Heart left ventricle (tissue), 16 donors: ENCODE results near the gene CNTN4. TPM values are rescaled to one million over a fixed set of nuclear protein-coding genes. Genes with fewer than 3 reads are reported as not detected.
A peak's percentile ranks its signal among the peaks of the same experiment; 100 is the strongest.
"Not testable (repeated sequence)": the region's sequence is repeated elsewhere in the genome, so short reads cannot be mapped to it uniquely, and the experiment has no call there.

ENCODE experiments used
- ATAC-seq, 4 donors: fragments of 200-7000 bp; cut with Tn5 transposase; one replicate each; pipeline ENCODE4 v1.9.1; 2020 to 2022; ENCODE audit warnings: moderate library complexity in 4 of 4, mild to moderate bottlenecking in 3 of 4, moderate number of reproducible peaks in 1 of 4
- DNase-seq, 5 donors: peaks; one replicate each; pipeline ENCODE4 v3.0.0-alpha.2; 2020
- H3K27ac ChIP-seq, 12 donors: fragments of 200-600 bp; sonication (generic) in 4 of 12; one replicate each; pipeline versions ENCODE4 v1.5.0 to v1.8.0; 2016 to 2022; ENCODE audit warnings: mild to moderate bottlenecking in 2 of 12
- H3K27me3 ChIP-seq, 9 donors: fragments of 200-600 bp; sonication (generic) in 2 of 9; one replicate each; pipeline versions ENCODE4 v1.5.1 to v1.8.0; 2016 to 2022; ENCODE audit warnings: mild to moderate bottlenecking in 3 of 9
- H3K36me3 ChIP-seq, 9 donors: fragments of 200-600 bp; sonication (generic) in 2 of 9; one replicate each; pipeline versions ENCODE4 v1.5.0 to v1.8.0; 2018 to 2022; ENCODE audit warnings: mild to moderate bottlenecking in 2 of 9
- H3K4me1 ChIP-seq, 12 donors: fragments of 200-600 bp; sonication (generic) in 4 of 12; one replicate each; pipeline versions ENCODE4 v1.5.0 to v1.8.0; 2016 to 2022; ENCODE audit warnings: mild to moderate bottlenecking in 3 of 12
- H3K4me3 ChIP-seq, 12 donors: fragments of 200-600 bp; sonication (generic) in 4 of 12; one replicate each; pipeline versions ENCODE4 v1.5.0 to v1.8.0; 2017 to 2022; ENCODE audit warnings: mild to moderate bottlenecking in 9 of 12, moderate library complexity in 4 of 12
- H3K9me3 ChIP-seq, 12 donors: fragments of 200-600 bp; sonication (generic) in 4 of 12; one replicate each; pipeline versions ENCODE4 v1.5.0 to v1.8.0; 2016 to 2022; ENCODE audit warnings: mild to moderate bottlenecking in 1 of 12
- CTCF ChIP-seq, 12 donors: fragments of 200-600 bp; sonication (generic) in 4 of 12; IDR thresholded peaks; one replicate each; pipeline versions ENCODE4 v1.5.0 to v1.8.0; 2018 to 2022; ENCODE audit warnings: antibody characterized with exemption in 12 of 12, mild to moderate bottlenecking in 5 of 12
- POLR2A ChIP-seq, 2 donors: fragments of 450-650 bp; IDR thresholded peaks; one replicate each; pipeline ENCODE4 v1.6.1; 2017; ENCODE audit warnings: antibody characterized with exemption in 2 of 2, mild to moderate bottlenecking in 2 of 2, moderate library complexity in 2 of 2
- WGBS, 4 donors: extraction: QIAGEN DNeasy Blood & Tissue Kit in 2 of 4; methylation state at CpG; one replicate each; pipeline versions ENCODE4 v1.1.5 to v1.1.7; 2013 to 2018; 5-methylcytosine and 5-hydroxymethylcytosine counted together
- intact Hi-C, 10 donors: fragments of 100-400 bp; cut with DNase I; formaldehyde crosslinking; loops; one replicate each; pipeline versions ENCODE4 v1.11.1 to v1.14.2; 2022
- polyA plus RNA-seq, 2 donors: library from polyadenylated mRNA; stranded (reverse); fragments of 200-250 nt; gene quantifications; one replicate each; pipeline ENCODE4 v1.2.3, GENCODE V29; 2013
- total RNA-seq, 9 donors: library from RNA; depleted of rRNA in 2 of 9; stranded (reverse); fragments of >200 nt in 2 of 9; fragmentation: NEBNext Ultra II Directional in 3 of 9; extraction: Animal tissue kit (Norgen Biotek cat#: 25700) in 3 of 9; gene quantifications; one replicate each; pipeline versions ENCODE4 v1.1.0 to v1.2.4, GENCODE V29; 2016 to 2023
- donor health status: ischemic (EF 13 %, LVEDD 7.1; RV severe dilation, severe dysfunction).
- donor health status: healthy with polysubstance abuse.
- donor health status: DM: no; HTN: yes; CAD: no.
- donor health status: DM: no; HTN: no; CAD: no.
- donor health status: ischemic (EF 25% LVEDD 6.9; RV normal size, moderate dysfunction).
- donor health status: ischemic (EF 25% LVEDD 5.7; RV mildly dilated, moderate dysfunction).
- donor health status: healthy.
- donor health status: DM: yes; HTN: yes; CAD: no.
- donor health status: ischemic (EF 35%, LVEDD 5.7; RV mildly dilated, moderate dysfunction).
- donor health status: nonischemic (EF 11% LVEDD 7.7; RV severe dilation, severe dysfunction).
- donor health status: DM: yes; HTN: yes; CAD: no.
- donor health status: PGD.
- donor health status: ischemic (EF 29% LVEDD 5.4; RV normal size, mild dysfunction).
- donor health status: nonischemic (EF 23%, LVEDD 6.1; RV moderate dilation, normal function).

The CNTN4 gene
- total and polyA plus RNA-seq, 11 donors, result 0.30 to 6.7 (median 1.2) TPM

- ATAC-seq (no peak), DNase-seq (no peak)
- Histone ChIP-seq H3K27ac (no peak overlapping the region), H3K36me3 (no peaks in the 10 kb centered on the region), H3K4me1 (no peaks in the 10 kb centered on the region), H3K27me3 (no peaks in the 10 kb centered on the region), H3K4me3 (no peak overlapping the region), H3K9me3 (peaks cover 0 to 4% (median 0%) of the 10 kb centered on the region in 12 donors)
- no peak for TF ChIP-seq CTCF (IDR thresholded peaks at IDR 0.05)
- TF ChIP-seq POLR2A (IDR thresholded peaks at IDR 0.05), result no peak
- WGBS, 4 donors, result 78 to 83% (median 79%) methylated on average over 2 of the region's 2 CpGs
- intact Hi-C loops, result no loop called here
Observed at GRCh38 chr3:2525968-2526367, 427.3 kb downstream of the CNTN4 start.

- DNase-seq, result no peak
- Histone ChIP-seq H3K4me3 (no peak overlapping the region), H3K27me3 (no peaks in the 10 kb centered on the region), H3K9me3 (peaks cover 0 to 4% (median 0%) of the 10 kb centered on the region in 12 donors), H3K36me3 (no peaks in the 10 kb centered on the region), H3K27ac (no peak overlapping the region), H3K4me1 (no peaks in the 10 kb centered on the region)
- intact Hi-C loops, result no loop called here
- ATAC-seq, result peak in 2 of 4 donors; percentile 28 to 44
- TF ChIP-seq POLR2A (IDR thresholded peaks at IDR 0.05) (no peak), CTCF (IDR thresholded peaks at IDR 0.05) (no peak)
- WGBS, 4 donors, result 35 to 52% (median 45%) methylated on average over 1 of the region's 1 CpG
Observed at GRCh38 chr3:2526926-2527325, 428.3 kb downstream of the CNTN4 start.

GRCh38 chr3:2527328-2527727 is 428.7 kb downstream of the CNTN4 start:
- not testable (repeated sequence) for DNase-seq

GRCh38 chr3:2534767-2535166 is 436.1 kb downstream of the CNTN4 start:
- H3K27me3 ChIP-seq, DNase-seq, H3K4me3 ChIP-seq, H3K9me3 ChIP-seq, H3K4me1 ChIP-seq, intact Hi-C loops, ATAC-seq, H3K27ac ChIP-seq, H3K36me3 ChIP-seq: not testable (repeated sequence)
- 77 to 87% (median 79%) methylated on average over 6 of the region's 6 CpGs for WGBS, 4 donors

More at GRCh38 chr3:2527328-2527727, 428.7 kb downstream of the CNTN4 start:
- intact Hi-C loops, H3K9me3 ChIP-seq, H3K27ac ChIP-seq, H3K36me3 ChIP-seq, H3K4me3 ChIP-seq, H3K27me3 ChIP-seq, ATAC-seq, H3K4me1 ChIP-seq: not testable (repeated sequence)
- WGBS, 4 donors, result 64 to 79% (median 76%) methylated on average over 8 of the region's 8 CpGs

GRCh38 chr3:2535206-2535605 is 436.5 kb downstream of the CNTN4 start:
- H3K4me3 ChIP-seq, result no peak overlapping the region
- H3K36me3 ChIP-seq, result no peaks in the 10 kb centered on the region
- intact Hi-C loops, result no loop called here
- H3K9me3 ChIP-seq, result peaks cover 0 to 4% (median 0%) of the 10 kb centered on the region in 12 donors
- H3K27me3 ChIP-seq, result no peaks in the 10 kb centered on the region
- TF ChIP-seq POLR2A (IDR thresholded peaks at IDR 0.05) (no peak), CTCF (IDR thresholded peaks at IDR 0.05) (no peak)
- ATAC-seq (no peak), DNase-seq (no peak)
- H3K4me1 ChIP-seq, result no peaks in the 10 kb centered on the region
- H3K27ac ChIP-seq, result no peak overlapping the region
- WGBS, 4 donors, result 74 to 85% (median 81%) methylated on average over 1 of the region's 1 CpG
